Right ventricle myocardium inferior (tissue), 1 donor: Measurements from ENCODE around the gene ARHGEF19. TPM values are rescaled to one million over a fixed set of nuclear protein-coding genes. Genes with fewer than 3 reads are reported as not detected.
A peak's percentile ranks its signal among the peaks of the same experiment; 100 is the strongest.

Source experiments
- ATAC-seq: fragments of 200-7000 bp; cut with Tn5 transposase; one replicate; pipeline ENCODE4 v1.9.1; 2020; ENCODE audit warnings: mild to moderate bottlenecking, moderate library complexity
- DNase-seq: peaks from one replicate; pipeline ENCODE4 v3.0.0; 2021; ENCODE audit errors: missing footprints
- intact Hi-C: fragments of 100-400 bp; cut with DNase I; formaldehyde crosslinking; loops from one replicate; pipeline ENCODE4 v1.11.0; 2022
- total RNA-seq: library from RNA; stranded (reverse); fragmentation: NEBNext Ultra II Directional; extraction: Animal tissue kit (Norgen Biotek cat#: 25700); gene quantifications from one replicate; pipeline ENCODE4 v1.2.1, GENCODE V29; 2021
- donor health status: DM: no; HTN: yes; CAD: no; lungs with severe emphysema.

Gene ARHGEF19
- total RNA-seq, 1 donor from 2014 or later, result 2.8 TPM

DNA sequence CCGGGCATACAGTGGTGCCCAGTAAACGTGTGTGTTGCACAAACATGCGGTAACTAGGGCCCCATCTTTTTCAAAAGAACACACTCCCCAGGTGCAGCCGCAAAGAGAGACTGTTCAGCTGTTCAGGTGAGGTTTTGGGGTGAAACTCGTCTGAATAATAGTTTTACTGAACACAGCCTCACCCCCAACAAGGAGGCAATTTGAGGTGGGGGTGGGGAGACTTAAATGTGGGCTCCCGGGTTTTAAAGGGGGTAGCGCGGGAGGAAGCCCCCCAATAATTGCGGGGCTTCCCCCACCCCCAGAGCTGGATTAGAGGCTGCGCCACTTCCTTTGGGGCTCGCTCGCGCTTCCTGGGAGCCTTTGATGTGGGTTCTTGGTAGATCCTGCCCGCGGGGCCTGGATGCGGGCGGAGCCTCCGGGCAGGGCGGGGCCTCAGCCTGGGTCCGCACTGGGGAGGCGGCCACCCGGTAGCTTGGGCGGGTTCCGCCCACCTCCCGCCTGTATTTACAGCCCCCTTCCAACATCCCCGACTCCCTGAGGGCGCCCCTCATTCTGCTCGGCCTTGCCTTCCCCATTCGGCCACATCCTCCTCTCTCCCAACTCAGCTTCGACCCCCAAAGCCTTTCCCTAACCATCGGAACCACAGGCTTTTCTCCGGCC lies 50.2 kb downstream of the ARHGEF19 start:
- DNase-seq, result no peak
- intact Hi-C loops, result no loop called here
- no peak for ATAC-seq

DNA sequence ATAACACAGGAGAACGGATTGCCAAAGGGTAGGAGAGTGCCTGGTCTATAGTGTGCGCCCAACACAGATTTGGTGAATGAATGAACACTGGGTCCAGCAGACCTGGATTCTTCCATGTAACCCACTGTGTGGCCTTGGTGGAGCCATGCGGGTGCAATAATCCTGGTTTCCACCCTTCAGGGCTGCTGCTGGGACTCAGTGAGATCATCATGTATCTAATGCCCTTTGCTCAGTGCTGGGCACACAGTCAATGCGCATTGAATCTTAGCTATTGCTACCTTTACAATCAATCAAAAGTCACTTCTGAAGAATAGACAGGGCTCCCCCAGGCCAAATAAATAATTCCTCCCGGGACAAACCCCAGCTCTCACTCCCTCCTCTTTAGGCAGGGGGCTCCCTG lies 50.7 kb downstream of the ARHGEF19 start:
- DNase-seq (no peak), ATAC-seq (no peak)
- intact Hi-C loops, result no loop called here

DNA sequence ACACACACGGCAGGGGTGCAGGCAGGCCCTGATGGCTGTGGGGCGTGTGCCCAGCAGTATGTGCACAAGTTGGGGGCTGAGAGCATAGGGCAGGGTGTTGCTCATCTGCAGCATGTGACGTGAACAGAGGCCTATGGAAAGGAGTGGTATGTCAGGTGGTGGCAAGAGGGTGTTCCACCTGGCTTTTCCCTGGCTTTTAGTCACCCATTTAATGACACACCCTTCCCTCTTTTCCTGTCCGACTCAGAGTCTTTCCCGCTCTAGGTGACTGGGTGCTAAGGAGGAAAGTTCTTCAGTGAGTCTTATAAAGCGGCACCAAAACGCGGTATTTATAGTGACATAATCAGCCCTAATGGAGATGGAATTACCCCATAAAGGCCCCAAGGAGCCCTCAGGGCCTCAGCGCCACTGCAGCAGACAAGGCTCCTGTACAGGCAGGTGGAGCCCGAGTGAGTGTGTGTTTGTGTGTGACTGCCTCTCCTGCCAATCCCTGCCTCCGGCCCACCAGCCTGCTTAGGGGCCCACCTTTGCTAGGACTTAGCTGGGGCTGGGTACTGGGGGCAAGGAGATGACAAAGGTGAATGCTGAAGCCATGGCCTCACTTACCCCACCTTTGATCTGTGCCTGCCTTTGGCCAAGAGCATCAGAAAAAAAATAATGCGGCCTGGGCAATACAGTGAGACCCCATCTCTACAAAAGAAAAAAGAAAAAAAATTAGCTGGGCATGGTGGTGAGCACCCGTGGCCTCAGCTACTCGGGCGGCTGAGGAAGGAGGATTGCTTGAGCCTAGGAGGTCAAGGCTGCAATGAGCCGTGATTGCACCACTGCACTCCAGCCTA lies 53.2 kb downstream of the ARHGEF19 start:
- ATAC-seq, result no peak
- intact Hi-C loops, result no loop called here
- DNase-seq, result no peak

DNA sequence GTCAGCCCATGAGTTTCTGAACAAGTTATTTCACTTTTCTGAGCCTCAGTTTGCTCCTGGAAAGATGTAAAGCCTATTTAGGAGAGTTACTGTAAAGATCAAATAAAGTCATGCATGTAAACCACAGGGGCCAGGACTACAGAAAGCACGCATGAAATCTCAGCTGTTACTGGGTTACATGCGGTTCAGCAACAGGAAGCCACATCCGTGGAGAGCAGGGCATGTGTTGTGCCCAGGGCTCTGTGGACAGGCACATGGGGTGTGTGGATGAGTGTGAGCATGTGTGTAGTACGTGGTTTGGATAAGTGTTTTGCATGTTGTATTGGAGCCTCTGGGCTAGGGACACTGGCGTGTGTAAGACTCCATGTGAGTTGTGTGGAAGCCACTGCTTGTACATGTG lies 54.4 kb downstream of the ARHGEF19 start:
- no peak for ATAC-seq

DNA sequence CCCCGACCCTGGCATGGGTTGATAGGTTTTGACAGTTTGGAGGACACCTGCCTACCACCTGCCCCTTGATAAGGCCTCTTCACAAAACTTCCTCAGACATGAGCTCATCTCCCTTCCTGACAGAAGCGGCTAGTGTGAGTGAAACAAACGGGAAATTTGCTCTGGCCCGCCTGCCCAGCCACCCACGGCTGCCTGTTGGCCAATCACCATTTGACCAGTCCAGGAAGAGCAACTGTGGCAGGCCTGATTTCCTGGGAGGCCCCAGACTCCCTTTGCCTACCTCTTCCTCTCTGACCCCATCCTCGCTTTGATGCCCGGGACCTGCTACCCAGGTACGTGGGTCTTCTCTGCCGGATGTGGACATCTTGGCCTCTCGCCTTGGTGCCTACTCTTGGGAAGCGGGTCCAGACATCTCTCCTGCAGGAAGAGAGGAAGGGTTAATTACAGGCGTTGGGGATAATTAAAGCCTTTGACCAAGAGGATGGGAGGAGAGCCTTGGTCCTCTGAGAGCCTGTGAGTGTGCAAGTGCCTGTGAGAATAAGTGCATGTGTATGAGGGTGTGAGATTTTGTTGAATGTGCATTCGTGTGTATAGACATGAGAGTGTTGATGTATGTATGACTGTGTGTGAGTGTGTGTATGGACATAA lies 55.5 kb downstream of the ARHGEF19 start:
- ATAC-seq, result no peak
- intact Hi-C loops, result no loop called here
- DNase-seq, result no peak

More for the DNA sequence above, 54.4 kb downstream of the ARHGEF19 start:
- no peak for DNase-seq
- intact Hi-C loops, result no loop called here

DNA sequence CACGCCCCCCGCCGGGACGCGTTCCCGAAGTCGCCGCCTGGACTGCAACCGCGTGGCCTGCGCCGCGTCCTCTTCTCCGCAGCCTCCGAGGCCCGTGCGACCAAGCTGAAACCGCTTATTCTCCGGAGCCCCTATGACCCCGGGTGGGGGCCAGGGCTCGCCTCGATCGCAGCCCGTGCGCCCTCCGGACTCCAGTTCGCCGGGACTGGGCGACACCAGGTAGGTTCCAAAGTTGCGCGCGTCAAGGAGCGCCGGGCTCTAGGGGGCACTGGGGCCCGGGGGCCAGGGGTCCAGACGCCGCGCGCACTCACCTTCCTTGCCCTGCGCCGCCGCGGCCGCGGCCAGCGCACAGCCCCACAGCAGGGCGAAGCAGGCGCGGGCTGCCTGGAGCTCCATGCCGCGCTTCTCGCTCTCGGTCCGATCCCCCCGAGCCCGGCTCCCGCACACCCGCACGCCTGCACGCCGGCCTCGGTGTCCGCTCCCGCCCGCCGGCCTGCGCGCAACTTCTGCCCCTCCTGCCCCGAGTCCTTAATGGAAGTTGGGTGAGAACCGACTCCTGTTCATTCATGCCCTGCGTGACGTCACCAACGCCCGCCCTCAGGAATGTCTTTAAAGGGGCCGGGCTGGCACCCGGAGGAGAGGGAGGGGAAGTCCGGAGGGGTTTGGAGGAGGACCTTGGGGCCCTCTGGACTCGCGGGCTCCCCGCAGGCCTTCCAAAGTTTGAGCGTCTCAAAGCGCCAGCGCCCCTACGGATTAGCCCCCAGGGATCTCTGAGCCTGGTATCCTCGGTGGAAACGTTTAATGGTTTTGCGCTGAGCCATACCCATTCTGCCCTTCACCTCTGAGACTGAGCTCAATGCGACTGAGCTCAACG lies 56.7 kb downstream of the ARHGEF19 start, which contains the start of gene EPHA2:
TSS of gene EPHA2 (minus strand) at position 533 of the 874 bp plus-strand sequence. CDS start at position 396, 137 bp downstream.
- ATAC-seq (peak; percentile 77), DNase-seq (peak; percentile 95)
- intact Hi-C loops, result loop anchor here (2.0 kb wide), 3 partner anchors 21 to 73 kb away; no protein-coding TSS in a partner anchor

DNA sequence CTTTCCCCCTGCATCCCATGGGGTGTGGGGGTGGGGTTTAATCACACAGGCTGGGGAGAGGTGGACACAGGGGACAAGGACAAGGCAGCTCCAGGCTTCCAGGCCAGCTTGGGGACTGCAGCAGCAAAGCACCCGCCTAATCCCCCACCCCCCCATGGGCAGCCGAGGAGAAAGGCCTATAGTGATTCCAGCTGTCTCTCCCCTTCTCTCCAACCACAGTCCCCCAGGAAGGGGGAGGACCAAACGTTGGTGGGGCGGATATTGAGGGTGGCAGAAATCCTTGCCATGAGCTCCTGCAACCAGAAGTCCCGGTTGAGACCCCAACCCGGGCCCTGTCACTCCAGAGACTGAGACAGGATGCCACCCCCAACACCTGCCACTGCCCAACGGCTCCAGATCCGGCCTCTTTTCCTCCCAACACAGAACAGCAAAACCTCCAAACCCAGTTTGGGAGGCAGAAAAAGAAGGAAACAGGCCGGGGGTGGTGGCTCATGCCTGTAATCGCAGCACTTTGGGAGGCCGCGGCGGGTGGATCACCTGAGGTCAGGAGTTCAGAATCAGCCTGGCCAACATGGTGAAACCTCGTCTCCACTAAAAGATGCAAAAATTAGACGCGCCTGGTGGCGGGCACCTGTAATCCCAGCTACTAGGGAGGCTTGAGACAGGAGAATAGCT lies 58.3 kb downstream of the ARHGEF19 start:
- no peak for DNase-seq
- intact Hi-C loops, result loop anchor here (2.0 kb wide), 3 partner anchors 23 to 71 kb away; no protein-coding TSS in a partner anchor
- no peak for ATAC-seq

DNA sequence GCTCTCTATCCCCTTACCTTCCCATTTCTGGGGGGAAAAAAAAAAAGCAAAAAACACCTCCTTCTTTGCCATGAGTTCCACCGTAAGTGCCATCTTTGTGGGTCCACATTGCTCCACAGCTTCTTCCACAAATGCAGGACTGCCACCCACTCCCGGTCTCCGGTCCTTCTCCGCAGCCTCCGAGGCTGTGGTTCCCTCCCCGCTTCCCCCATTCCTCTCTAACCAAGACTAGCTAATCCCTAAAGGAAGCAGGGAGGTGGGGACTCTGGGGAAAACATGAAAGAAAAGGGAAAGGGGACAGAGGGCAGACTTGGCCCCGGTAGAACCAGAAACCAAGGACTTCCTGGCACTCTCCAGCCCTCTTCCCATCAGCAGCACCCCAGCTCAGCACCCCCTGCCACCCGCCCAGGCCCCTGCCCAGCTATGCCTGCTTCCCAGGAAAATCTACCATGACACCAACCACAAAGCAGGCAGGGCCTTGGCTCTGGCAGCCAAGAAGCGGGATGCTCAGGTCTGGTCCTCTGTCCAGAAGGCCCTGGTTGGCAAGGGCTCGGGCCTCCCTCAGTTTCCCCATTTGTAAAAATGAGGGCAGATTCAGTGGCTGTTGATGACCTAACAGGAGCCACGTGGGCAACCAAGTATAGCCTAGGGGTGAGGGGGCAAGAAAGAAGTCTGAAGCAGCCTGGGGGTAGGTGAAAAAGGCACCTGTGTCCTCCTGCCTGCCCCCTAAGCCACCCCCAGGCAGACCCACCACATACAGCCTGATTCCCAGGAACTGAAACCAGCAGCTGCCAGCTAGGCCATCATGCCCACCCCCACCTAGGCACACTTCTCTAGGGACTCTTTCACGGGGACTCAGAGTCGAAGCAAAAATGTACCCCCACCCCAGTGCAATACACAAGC lies 59.1 kb downstream of the ARHGEF19 start:
- DNase-seq (no peak), ATAC-seq (no peak)
- intact Hi-C loops, result no loop called here

DNA sequence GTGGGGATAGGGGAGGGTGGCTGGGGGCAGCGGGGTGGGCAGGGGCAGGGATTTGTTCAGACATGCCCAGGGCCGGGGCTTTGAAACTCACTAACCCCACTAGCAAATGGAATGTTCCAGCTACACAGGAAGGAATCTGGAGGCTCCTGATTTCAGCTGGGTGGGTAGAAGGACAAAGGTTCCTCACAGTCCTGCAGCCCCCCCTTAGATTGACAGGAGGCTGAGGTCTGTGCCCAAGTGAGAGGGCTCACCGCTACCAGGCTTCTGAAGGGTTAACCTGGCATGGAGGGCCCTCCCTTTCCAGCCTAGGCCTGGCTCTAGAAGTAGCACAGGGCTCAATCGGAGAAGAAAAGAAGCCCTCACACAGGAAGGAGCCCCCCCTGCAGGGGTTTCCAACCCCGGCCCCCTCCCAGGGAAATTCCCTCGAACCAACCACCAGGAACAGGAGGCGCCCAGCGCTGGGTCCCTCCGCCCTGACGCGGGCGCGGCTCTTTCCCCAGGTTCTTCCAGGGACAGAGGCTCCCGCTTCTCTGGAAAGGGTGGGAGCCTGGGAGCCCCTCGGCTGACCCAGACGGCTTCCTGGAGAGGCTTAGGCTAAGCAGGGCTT lies 59.9 kb downstream of the ARHGEF19 start:
- DNase-seq (no peak), ATAC-seq (no peak)
- intact Hi-C loops, result no loop called here

DNA sequence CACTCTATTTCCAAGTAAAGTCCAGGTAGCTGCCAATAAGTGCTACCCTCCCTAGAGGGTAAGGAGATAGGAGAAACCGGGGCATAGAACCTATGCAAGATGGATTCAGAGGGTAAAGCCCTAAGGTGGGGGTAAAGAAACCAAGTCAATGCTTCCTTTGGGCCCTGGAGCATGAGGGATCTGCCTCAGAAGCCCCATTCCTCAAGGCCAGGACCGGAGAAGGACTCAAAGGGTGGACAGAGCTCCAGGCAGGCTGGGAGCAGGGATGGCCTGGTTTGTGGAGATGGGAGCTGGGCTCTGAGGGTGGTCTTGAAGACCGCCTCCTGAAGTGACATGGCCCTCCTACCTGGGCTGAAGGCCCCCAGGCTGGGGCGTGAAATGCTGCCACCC lies 60.5 kb downstream of the ARHGEF19 start:
- ATAC-seq, result no peak
- DNase-seq, result no peak
- intact Hi-C loops, result no loop called here

DNA sequence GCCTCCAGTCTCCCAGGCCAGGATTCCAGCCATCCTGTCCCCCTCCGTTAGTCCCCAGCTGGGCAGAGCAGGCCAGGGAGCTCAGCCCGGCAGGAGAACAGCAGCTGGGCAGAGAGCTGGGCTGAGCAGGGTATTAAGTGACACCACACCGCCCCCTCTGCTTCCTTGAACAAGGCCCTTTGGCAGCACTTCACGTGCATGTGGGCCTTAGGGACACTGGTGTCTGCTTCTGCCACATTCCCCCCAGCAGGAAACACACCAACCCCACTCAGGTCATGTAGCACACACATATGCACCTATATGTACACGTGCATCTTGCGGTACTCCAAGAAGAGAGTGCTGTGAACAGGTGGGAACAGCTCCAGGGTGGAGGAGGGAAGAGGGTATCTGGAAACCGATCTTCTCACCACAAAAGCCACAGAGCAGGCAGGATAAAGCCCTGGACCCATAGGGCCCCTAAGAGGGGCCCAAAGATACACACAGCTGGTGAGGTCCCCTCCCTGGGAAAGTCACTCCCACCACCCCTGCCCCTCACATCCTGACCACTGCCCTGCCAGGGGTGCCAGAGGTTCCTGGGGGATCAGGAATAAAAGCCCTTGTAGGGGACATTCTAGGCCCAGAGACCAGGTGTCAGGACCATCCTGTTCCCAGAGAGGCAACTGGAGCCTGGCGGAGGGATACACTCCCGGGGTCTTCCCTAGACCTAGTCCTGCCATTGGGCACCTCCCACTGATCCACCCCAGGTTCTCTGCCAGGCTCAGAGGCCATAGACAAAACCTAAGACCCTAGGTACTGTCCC lies 61.1 kb downstream of the ARHGEF19 start:
- intact Hi-C loops, result no loop called here
- DNase-seq (no peak), ATAC-seq (no peak)

DNA sequence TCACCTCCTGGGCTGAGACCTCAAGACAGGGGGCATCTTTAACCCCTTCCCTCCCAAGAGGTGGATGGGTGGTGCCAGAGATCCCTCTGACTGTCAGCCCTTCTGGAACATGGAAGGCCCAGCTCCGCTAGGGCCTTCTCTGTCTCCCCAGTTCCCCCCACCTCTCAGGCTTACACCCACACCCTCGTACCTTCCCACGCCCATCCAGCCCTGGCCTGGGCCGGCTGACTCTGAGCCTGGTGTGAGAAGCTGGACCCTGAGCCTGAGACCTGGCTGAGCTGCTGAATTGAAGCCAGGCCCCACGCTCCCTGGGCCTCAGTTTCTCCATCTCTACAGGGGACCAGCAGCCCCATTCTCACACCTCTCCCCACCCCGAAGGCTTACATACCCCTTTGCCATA lies 61.9 kb downstream of the ARHGEF19 start:
- DNase-seq (no peak), ATAC-seq (no peak)
- intact Hi-C loops, result no loop called here

DNA sequence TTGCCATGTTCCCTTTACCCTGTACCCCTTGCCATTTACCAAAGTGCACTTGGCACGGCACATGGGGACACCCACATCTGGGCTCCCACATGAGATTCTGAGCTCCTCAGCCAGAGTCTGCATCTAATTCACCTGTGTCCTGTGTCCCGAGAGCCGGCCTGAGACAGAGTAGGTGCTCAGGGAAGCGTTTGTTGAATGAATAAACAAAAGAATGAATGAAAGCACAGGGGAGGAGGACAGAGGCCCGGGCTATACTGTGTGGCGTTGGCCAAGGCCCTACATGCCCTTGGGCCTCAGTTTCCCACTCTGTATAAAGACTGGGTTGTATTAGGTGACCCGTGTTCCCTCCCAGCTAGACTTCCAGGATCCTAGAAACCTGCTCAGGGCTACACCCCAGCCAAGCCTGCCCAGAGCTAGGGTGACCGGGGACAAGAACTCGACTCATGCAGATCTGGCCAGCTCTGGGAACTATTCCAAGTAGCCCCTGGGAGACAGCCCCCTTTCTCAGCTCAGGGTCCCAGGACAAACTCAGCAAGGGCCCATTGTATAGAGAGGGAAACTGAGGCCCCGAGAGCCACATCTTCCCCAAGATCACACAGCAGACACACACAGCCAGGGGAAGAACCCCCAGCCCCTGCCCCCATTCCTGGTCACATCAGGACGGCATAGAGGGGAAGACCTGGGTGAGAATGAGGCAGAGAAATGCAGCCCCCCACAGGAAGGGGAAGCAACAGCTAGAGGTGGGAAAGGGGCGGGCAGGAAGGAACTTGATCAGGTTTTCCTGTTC lies 62.6 kb downstream of the ARHGEF19 start:
- intact Hi-C loops, result no loop called here
- DNase-seq (no peak), ATAC-seq (no peak)

DNA sequence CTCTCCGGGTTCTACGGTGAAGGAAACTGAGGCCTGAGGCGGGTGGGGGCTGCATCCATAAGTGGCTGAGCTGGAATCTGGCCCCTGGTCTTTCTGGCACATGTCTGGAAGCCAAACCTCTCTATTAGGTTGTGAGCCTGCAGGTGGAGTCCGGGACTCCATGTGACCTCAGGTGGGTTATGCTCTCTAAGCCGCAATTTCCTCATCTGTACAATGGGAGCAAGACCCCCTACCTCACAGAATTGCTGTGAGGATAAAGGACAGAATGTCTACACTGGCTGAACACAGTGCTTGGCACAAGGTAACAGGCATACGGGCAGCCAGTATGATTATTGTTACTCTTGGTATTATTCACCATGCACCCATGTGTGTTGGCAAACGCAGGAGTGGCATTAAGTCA lies 63.3 kb downstream of the ARHGEF19 start:
- DNase-seq, result no peak
- intact Hi-C loops, result no loop called here

DNA sequence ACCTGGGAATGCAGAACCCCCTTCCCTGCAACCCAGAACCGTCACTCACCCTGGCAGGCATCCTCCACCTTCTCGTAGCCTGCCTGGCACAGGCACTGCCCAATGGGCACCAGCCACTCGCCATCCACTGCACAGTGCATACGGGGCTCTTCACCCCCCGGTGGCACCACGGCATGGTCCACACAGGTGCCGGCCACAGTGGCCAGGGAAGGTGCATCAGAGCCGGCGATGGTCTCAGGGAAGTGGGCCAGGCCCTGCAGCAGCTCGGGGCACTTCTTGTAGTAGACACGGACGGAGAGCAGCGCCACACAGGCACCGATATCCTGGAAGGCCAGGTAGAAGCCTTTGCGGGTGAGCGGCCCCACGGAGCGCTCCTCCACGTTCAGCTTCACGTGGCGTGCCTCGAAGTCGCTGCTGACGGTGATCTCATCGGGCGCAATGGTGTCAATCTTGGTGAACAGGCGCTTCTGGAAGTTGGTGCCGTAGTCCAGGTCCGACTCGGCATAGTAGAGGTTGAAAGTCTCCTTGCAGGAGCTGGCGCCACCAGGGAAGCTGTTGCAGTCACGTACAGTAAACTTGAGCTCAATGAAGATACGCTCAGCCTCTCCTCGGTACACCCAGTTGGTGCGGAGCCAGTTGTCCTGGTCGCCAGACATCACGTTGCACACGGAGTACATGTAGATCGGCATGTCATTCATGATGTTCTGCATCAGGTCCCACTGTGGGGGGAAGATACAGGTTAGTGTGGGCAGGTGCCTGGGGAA lies 63.9 kb downstream of the ARHGEF19 start:
- DNase-seq (no peak), ATAC-seq (no peak)
- intact Hi-C loops, result no loop called here

More for the DNA sequence above, 63.3 kb downstream of the ARHGEF19 start:
- ATAC-seq, result no peak
